H1 (cell line): ENCODE results near the gene TAF1B. TPM values are rescaled to one million over a fixed set of nuclear protein-coding genes. Genes with fewer than 3 reads are reported as not detected.

Experiments
- CTCF ChIA-PET: fragments of 300-600 bp; sonication (Branson Sonifier 250); formaldehyde crosslinking; loops from one replicate; lab custom pipeline; 2021; ENCODE audit not compliant: partially characterized antibody; lab: Charles Lee
- POLR2A ChIA-PET: fragments of 300-600 bp; sonication (Branson Sonifier 250); formaldehyde crosslinking; loops from one replicate; lab custom pipeline; 2021; ENCODE audit warnings: inconsistent platforms; ENCODE audit not compliant: partially characterized antibody; lab: Charles Lee
- DNase-seq, 2 experiments: peaks; one replicate each; pipeline versions ENCODE4 v3.0.0 to v3.0.0-alpha.2; 2010 to 2022; ENCODE audit warnings: low spot score in 2 of 2, low read depth in 1 of 2, mixed read lengths in 1 of 2
- FAIRE-seq: peaks from 2 replicates; lab custom pipeline; 2011; peaks lifted over from hg19 to GRCh38; lab: Jason Lieb, UNC
- H2AFZ ChIP-seq: 2 replicates; pipeline ENCODE4 v1.8.1; 2012; ENCODE audit warnings: low read length, inconsistent platforms
- H2AK5ac ChIP-seq: 2 replicates; pipeline ENCODE4 v1.6.1; 2013; ENCODE audit warnings: low read depth, low read length
- H2BK120ac ChIP-seq: replicated peaks from 2 replicates; pipeline ENCODE3; 2013; ENCODE audit warnings: low read depth, low read length, inconsistent platforms
- H2BK12ac ChIP-seq: 2 replicates; pipeline ENCODE4 v1.6.1; 2013; ENCODE audit warnings: low read depth, low read length
- H2BK15ac ChIP-seq: 2 replicates; pipeline ENCODE4 v1.6.1; 2013; ENCODE audit warnings: low read length
- H2BK20ac ChIP-seq: 2 replicates; pipeline ENCODE4 v1.6.1; 2013; ENCODE audit warnings: low read length
- H2BK5ac ChIP-seq: 2 replicates; pipeline ENCODE4 v1.6.1; 2013; ENCODE audit warnings: low read depth, low read length
- H3K14ac ChIP-seq: 2 replicates; pipeline ENCODE4 v1.6.1; 2013; ENCODE audit warnings: inconsistent platforms; ENCODE audit not compliant: insufficient read length
- H3K18ac ChIP-seq: 2 replicates; pipeline ENCODE4 v1.6.1; 2013; ENCODE audit warnings: low read length; ENCODE audit errors: extremely low read depth
- H3K23ac ChIP-seq: 2 replicates; pipeline ENCODE4 v1.6.1; 2013; ENCODE audit warnings: inconsistent platforms; ENCODE audit not compliant: insufficient read length
- H3K23me2 ChIP-seq: 2 replicates; pipeline ENCODE4 v1.6.1; 2013; ENCODE audit warnings: low read depth, low read length
- H3K27ac ChIP-seq: 2 replicates; pipeline ENCODE4 v1.6.1; 2011; ENCODE audit warnings: low read depth, low read length, inconsistent platforms
- H3K27me3 ChIP-seq, 4 experiments: replicated peaks in 1 of 4; 1 replicate in 1 of 4; 2 replicates in 3 of 4; pipeline versions ENCODE4 v1.6.1 to v1.8.1; 2011 to 2013; ENCODE audit warnings: low read length in 3 of 4, mild to moderate bottlenecking in 3 of 4, inconsistent platforms in 2 of 4, mixed read lengths in 2 of 4, moderate library complexity in 1 of 4; ENCODE audit not compliant: control insufficient read depth in 3 of 4, insufficient read depth in 3 of 4; ENCODE audit errors: extremely low read depth in 1 of 4
- H3K36me3 ChIP-seq, 4 experiments: 2 replicates each; pipeline versions ENCODE4 v1.6.1 to v1.8.1; 2011 to 2013; ENCODE audit warnings: mild to moderate bottlenecking in 4 of 4, low read length in 3 of 4, moderate library complexity in 2 of 4, control low read depth in 1 of 4, inconsistent platforms in 1 of 4; ENCODE audit not compliant: insufficient read depth in 4 of 4, control insufficient read depth in 2 of 4
- H3K4ac ChIP-seq: replicated peaks from 2 replicates; pipeline ENCODE3; 2013; ENCODE audit warnings: low read length, low read depth, mixed read lengths, inconsistent platforms; ENCODE audit not compliant: insufficient read length
- H3K4me1 ChIP-seq, 4 experiments: replicated peaks in 1 of 4; 1 replicate in 1 of 4; 2 replicates in 3 of 4; pipeline versions ENCODE4 v1.6.1 to v1.8.1; 2011 to 2013; ENCODE audit warnings: low read length in 3 of 4, inconsistent platforms in 2 of 4, mixed read lengths in 1 of 4; ENCODE audit not compliant: insufficient read depth in 4 of 4, control insufficient read depth in 3 of 4
- H3K4me2 ChIP-seq, 2 experiments: 2 replicates each; pipeline versions ENCODE4 v1.6.1 to v1.8.1; 2011 to 2013; ENCODE audit warnings: low read depth in 2 of 2, low read length in 2 of 2, control low read depth in 1 of 2, inconsistent platforms in 1 of 2, mild to moderate bottlenecking in 1 of 2; ENCODE audit not compliant: insufficient read depth in 1 of 2
- H3K4me3 ChIP-seq, 4 experiments: fragments of 200-600, 300-600 bp in 1 of 4; sonication (generic), shearing (Covaris generic), sonication (Bioruptor Twin) in 1 of 4; 2 replicates each; pipeline versions ENCODE4 v1.5.1 to v1.8.1; 2011 to 2016; ENCODE audit warnings: low read length in 4 of 4, low read depth in 3 of 4, control low read depth in 2 of 4, inconsistent platforms in 2 of 4, mild to moderate bottlenecking in 2 of 4, mixed read lengths in 1 of 4, moderate library complexity in 1 of 4; ENCODE audit not compliant: insufficient read depth in 2 of 4; ENCODE audit errors: extremely low read depth in 1 of 4
- H3K56ac ChIP-seq: replicated peaks from 2 replicates; pipeline ENCODE3; 2013; ENCODE audit warnings: low read depth, mild to moderate bottlenecking, mixed read lengths, low read length, inconsistent platforms; ENCODE audit not compliant: insufficient read length
- H3K79me1 ChIP-seq: 2 replicates; pipeline ENCODE4 v1.6.1; 2013; ENCODE audit warnings: low read depth, low read length, control low read depth
- H3K79me2 ChIP-seq, 2 experiments: 2 replicates each; pipeline versions ENCODE4 v1.6.1 to v1.8.1; 2012 to 2013; ENCODE audit warnings: low read length in 2 of 2, mild to moderate bottlenecking in 2 of 2, inconsistent platforms in 1 of 2; ENCODE audit not compliant: insufficient read depth in 2 of 2, control insufficient read depth in 1 of 2
- H3K9ac ChIP-seq, 4 experiments: replicated peaks in 1 of 4; 1 replicate in 1 of 4; 2 replicates in 3 of 4; pipeline versions ENCODE4 v1.6.1 to v1.8.1; 2011 to 2013; ENCODE audit warnings: low read depth in 3 of 4, low read length in 3 of 4, control low read depth in 2 of 4, mild to moderate bottlenecking in 2 of 4, moderate library complexity in 2 of 4, inconsistent platforms in 1 of 4; ENCODE audit errors: extremely low read depth in 1 of 4
- H3K9me3 ChIP-seq, 2 experiments: 2 replicates each; pipeline versions ENCODE4 v1.6.1 to v1.8.1; 2012 to 2013; ENCODE audit warnings: mild to moderate bottlenecking in 2 of 2, moderate library complexity in 2 of 2, control low read depth in 1 of 2, inconsistent platforms in 1 of 2, low read depth in 1 of 2, low read length in 1 of 2, mixed read lengths in 1 of 2; ENCODE audit not compliant: insufficient read depth in 2 of 2
- H4K20me1 ChIP-seq, 2 experiments: replicated peaks in 1 of 2; 2 replicates each; pipeline versions ENCODE3 to v1.8.1; 2011 to 2013; ENCODE audit warnings: inconsistent platforms in 2 of 2, low read length in 2 of 2, mild to moderate bottlenecking in 1 of 2; ENCODE audit not compliant: insufficient read depth in 2 of 2, control insufficient read depth in 1 of 2
- H4K5ac ChIP-seq: 2 replicates; pipeline ENCODE4 v1.6.1; 2013; ENCODE audit warnings: low read length, low read depth, mixed read lengths, inconsistent platforms; ENCODE audit not compliant: insufficient read length
- H4K8ac ChIP-seq: 2 replicates; pipeline ENCODE4 v1.8.0; 2013; ENCODE audit warnings: mild to moderate bottlenecking, moderate library complexity, low read length, inconsistent platforms; ENCODE audit not compliant: insufficient read depth; ENCODE audit errors: extremely low read depth
- H4K91ac ChIP-seq: replicated peaks from 2 replicates; pipeline ENCODE3; 2013; ENCODE audit warnings: low read length, mixed read lengths, inconsistent platforms; ENCODE audit not compliant: insufficient read length
- BACH1 ChIP-seq: IDR thresholded peaks from 2 replicates; pipeline ENCODE4 v1.6.1; 2012; ENCODE audit warnings: low read length, improper control_type of control experiment
- BCL11A ChIP-seq, 2 experiments: IDR thresholded peaks; one replicate each; pipeline ENCODE4 v1.6.1; 2011; ENCODE audit warnings: low read depth in 2 of 2, low read length in 2 of 2, mild to moderate bottlenecking in 2 of 2
- BRCA1 ChIP-seq: IDR thresholded peaks from 2 replicates; pipeline ENCODE4 v1.6.1; 2012; ENCODE audit warnings: low read depth, low read length, improper control_type of control experiment
- CHD2 ChIP-seq: IDR thresholded peaks from 2 replicates; pipeline ENCODE4 v1.6.1; 2012; ENCODE audit warnings: low read length, improper control_type of control experiment
- CREB1 ChIP-seq: IDR thresholded peaks from 2 replicates; pipeline ENCODE4 v1.6.1; 2012; ENCODE audit warnings: inconsistent platforms
- EP300 ChIP-seq, 2 experiments: IDR thresholded peaks; 1 replicate in 1 of 2; 2 replicates in 1 of 2; pipeline ENCODE4 v1.6.1; 2011 to 2012; ENCODE audit warnings: low read depth in 2 of 2, low read length in 2 of 2, mild to moderate bottlenecking in 2 of 2, borderline replicate concordance in 1 of 2, inconsistent platforms in 1 of 2, moderate library complexity in 1 of 2
- HDAC2 ChIP-seq, 2 experiments: fragments of 300-600 bp in 1 of 2; sonication (generic) in 1 of 2; IDR thresholded peaks; 2 replicates each; pipeline ENCODE4 v1.6.1; 2011 to 2012; ENCODE audit warnings: low read depth in 2 of 2, low read length in 2 of 2, mild to moderate bottlenecking in 2 of 2, moderate library complexity in 2 of 2, borderline replicate concordance in 1 of 2, inconsistent platforms in 1 of 2
- JUND ChIP-seq: IDR thresholded peaks from 2 replicates; pipeline ENCODE4 v1.6.1; 2011; ENCODE audit warnings: mild to moderate bottlenecking, improper control_type of control experiment, low read length
- NANOG ChIP-seq: IDR thresholded peaks from 2 replicates; pipeline ENCODE4 v1.6.1; 2011; ENCODE audit warnings: low read length, low read depth, mild to moderate bottlenecking, inconsistent platforms; ENCODE audit not compliant: insufficient read depth, poor library complexity, severe bottlenecking
- POLR2A ChIP-seq, 2 experiments: IDR thresholded peaks; 1 replicate in 1 of 2; 2 replicates in 1 of 2; pipeline ENCODE4 v1.6.1; 2011; ENCODE audit warnings: low read depth in 2 of 2, low read length in 2 of 2, mild to moderate bottlenecking in 2 of 2; ENCODE audit errors: control extremely low read depth in 1 of 2
- RAD21 ChIP-seq, 2 experiments: IDR thresholded peaks in 1 of 2; conservative IDR thresholded peaks in 1 of 2; 2 replicates each; pipeline ENCODE4 v1.6.1; 2011; ENCODE audit warnings: low read depth in 2 of 2, low read length in 2 of 2, improper control_type of control experiment in 1 of 2, inconsistent platforms in 1 of 2, mild to moderate bottlenecking in 1 of 2, moderate library complexity in 1 of 2
- RXRA ChIP-seq: IDR thresholded peaks from 2 replicates; pipeline ENCODE4 v1.6.1; 2011; ENCODE audit warnings: low read depth, mild to moderate bottlenecking, low read length, moderate library complexity; ENCODE audit not compliant: insufficient read depth
- SP2 ChIP-seq: IDR thresholded peaks from 2 replicates; pipeline ENCODE4 v1.6.1; 2012; ENCODE audit warnings: mild to moderate bottlenecking, low read length, inconsistent platforms
- TAF1 ChIP-seq: IDR thresholded peaks from 2 replicates; pipeline ENCODE4 v1.6.1; 2011; ENCODE audit warnings: mild to moderate bottlenecking, low read depth, low read length
- ZNF274 ChIP-seq: IDR thresholded peaks from 2 replicates; pipeline ENCODE4 v1.7.0; 2012; ENCODE audit warnings: low read length, borderline replicate concordance; ENCODE audit errors: extremely low read depth
- WGBS, 2 experiments: shearing (Covaris generic) in 1 of 2; methylation state at CpG; one replicate each; pipeline versions ENCODE4 v1.1.6 to v1.1.7; 2013 to 2015; ENCODE audit warnings: low lambda C conversion rate in 2 of 2, mixed read lengths in 2 of 2, inconsistent platforms in 1 of 2, low coverage in 1 of 2, missing lambda C conversion rate in 1 of 2; ENCODE audit not compliant: insufficient replicate concordance in 2 of 2, insufficient coverage in 1 of 2, insufficient read length in 1 of 2; ENCODE audit errors: extremely low coverage in 1 of 2, missing lambda C conversion rate in 1 of 2; 5-methylcytosine and 5-hydroxymethylcytosine counted together
- polyA plus RNA-seq, 7 experiments: library from polyadenylated mRNA; depleted of rRNA in 3 of 7; stranded (reverse) in 5 of 7; unstranded in 2 of 7; fragments of >200 nt in 5 of 7; fragments of 200-250 nt in 2 of 7; gene quantifications; 1 replicate in 5 of 7; 2 replicates in 1 of 7; 4 replicates in 1 of 7; pipeline versions ENCODE4 v1.2.1 to v1.2.3, GENCODE V29; 2011 to 2013; ENCODE audit warnings: missing spikeins in 2 of 7, mixed read lengths in 2 of 7
- total RNA-seq: library from RNA; stranded (reverse); fragmentation: NEBNext Ultra II Directional; extraction: Animal tissue kit (Norgen Biotek cat#: 25700); gene quantifications from 2 replicates; pipeline ENCODE4 v1.2.1, GENCODE V29; 2021

TAF1B gene
- total and polyA plus RNA-seq, 2 of the 8 experiments (the other 6 are each of a cell fraction or from before 2014, with no cell fraction given): 6.6 to 25.2 TPM

GRCh38 chr2:9867881-9868280 is 24.6 kb downstream of the TAF1B start:
- Histone ChIP-seq H2AK5ac (no peak overlapping the region), H3K4ac (no peak overlapping the region), H4K20me1 (no peaks in the 10 kb centered on the region), H3K4me1 (no peaks in the 10 kb centered on the region), H3K27me3 (no peaks in the 10 kb centered on the region), H3K36me3 (peaks cover 0 to 13% (median 1%) of the 10 kb centered on the region in 4 experiments; a peak in 3 of 8 replicates), H3K56ac (no peak overlapping the region), H3K4me2 (no peak overlapping the region), H3K27ac (no peak overlapping the region), H3K23ac (no peak overlapping the region), H3K9ac (no peak overlapping the region), H2BK20ac (no peak overlapping the region), H3K79me2 (no peaks in the 10 kb centered on the region), H4K5ac (no peak overlapping the region), H3K79me1 (no peaks in the 10 kb centered on the region), H2BK5ac (no peak overlapping the region), H3K9me3 (no peaks in the 10 kb centered on the region), H3K14ac (no peak overlapping the region), H2BK15ac (no peak overlapping the region), H2BK120ac (no peak overlapping the region), H3K4me3 (no peak overlapping the region), H2AFZ (no peak overlapping the region), H3K18ac (no peak overlapping the region), H2BK12ac (no peak overlapping the region), H4K91ac (no peak overlapping the region), H3K23me2 (no peaks in the 10 kb centered on the region; the same call in 1 of the 2 replicates), H4K8ac (no peak overlapping the region)
- TF ChIP-seq CREB1 (no peak), JUND (no peak), BRCA1 (no peak), SP2 (no peak), HDAC2 (IDR thresholded peaks at IDR 0.05; ENCODE audit: borderline replicate concordance in 1 of 2, low read depth in 2 of 2, low read length in 2 of 2) (no peak), EP300 (IDR thresholded peaks at IDR 0.05; ENCODE audit: borderline replicate concordance in 1 of 2, low read depth in 2 of 2, low read length in 2 of 2) (no peak), BCL11A (IDR thresholded peaks at IDR 0.05; ENCODE audit: low read depth in 2 of 2, low read length in 2 of 2) (no peak), CHD2 (no peak), ZNF274 (no peak), NANOG (no peak), POLR2A (IDR thresholded peaks at IDR 0.05; ENCODE audit: control extremely low read depth in 1 of 2, low read depth in 2 of 2, low read length in 2 of 2) (no peak), RAD21 (IDR thresholded peaks at IDR 0.05 in 1 of 2, conservative IDR thresholded peaks at IDR 0.05 in 1 of 2; ENCODE audit: low read depth in 2 of 2, low read length in 2 of 2) (no peak), TAF1 (no peak), RXRA (no peak), BACH1 (no peak)
- ChIA-PET CTCF (interaction anchor here (1.3 kb wide), 1 partner anchor 116 kb away, joined by 3 read pairs; no protein-coding TSS in a partner anchor), POLR2A (no interaction called here)
- DNase-seq (no peak), FAIRE-seq (no peak)
- 86% methylated on average over 6 of the region's 6 CpGs; no CpG with 5 or more reads in 1 of the 2 experiments for WGBS, 2 experiments
